Activated CD8-positive, alpha-beta memory T cell treated with anti-CD3 and anti-CD28 coated beads, Interleukin-2, amount 50 U/mL, for 24 hours (primary cell): ENCODE measurements around the gene COL11A2.
A peak's percentile ranks its signal among the peaks of the same experiment; 100 is the strongest.
"Not testable (repeated sequence)": the region's sequence is repeated elsewhere in the genome, so short reads cannot be mapped to it uniquely, and the experiment has no call there.

Experiments
- DNase-seq: peaks from one replicate; pipeline ENCODE4 v3.0.0-alpha.2; 2020; ENCODE audit errors: extremely low read depth

Gene COL11A2

DNA sequence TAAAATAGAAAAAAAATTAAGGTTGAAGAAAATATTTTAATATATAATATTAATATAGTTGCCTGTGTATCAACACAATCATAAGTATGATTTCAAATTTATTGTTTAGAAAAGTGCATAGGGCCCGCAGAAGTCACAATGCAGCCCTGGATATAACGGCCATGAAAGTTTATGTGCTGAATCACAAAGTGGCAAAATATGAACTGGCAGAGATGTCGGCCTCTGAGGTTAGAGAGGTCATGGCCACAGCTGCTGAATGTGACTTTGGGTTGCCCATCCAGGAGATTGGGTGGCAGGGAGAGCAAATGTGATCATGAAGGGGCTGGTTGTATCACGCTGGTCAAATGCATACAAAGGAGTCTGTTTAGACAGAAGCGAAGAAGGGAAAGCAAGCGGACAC, 35.7 kb downstream of the COL11A2 start:
- no peak for DNase-seq

DNA sequence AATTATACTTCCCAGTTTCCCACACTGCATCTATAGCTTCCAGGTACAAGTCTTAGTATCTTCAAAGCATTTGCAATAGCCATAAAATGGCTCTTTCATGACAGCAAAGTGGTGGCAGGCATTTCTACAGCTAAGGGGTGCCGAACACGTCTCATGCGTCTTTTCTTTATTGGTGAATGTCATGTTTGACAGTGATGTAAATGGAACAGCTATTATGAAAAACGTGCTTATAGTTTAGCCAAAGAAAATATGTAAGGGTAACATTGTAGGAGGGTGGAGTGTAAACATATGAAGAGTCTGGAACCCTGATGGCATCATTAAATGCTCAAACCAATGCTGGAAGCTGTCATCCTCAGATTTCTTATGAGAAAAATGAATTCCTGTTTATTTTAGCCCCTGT, 37.9 kb downstream of the COL11A2 start:
- no peak for DNase-seq

DNA sequence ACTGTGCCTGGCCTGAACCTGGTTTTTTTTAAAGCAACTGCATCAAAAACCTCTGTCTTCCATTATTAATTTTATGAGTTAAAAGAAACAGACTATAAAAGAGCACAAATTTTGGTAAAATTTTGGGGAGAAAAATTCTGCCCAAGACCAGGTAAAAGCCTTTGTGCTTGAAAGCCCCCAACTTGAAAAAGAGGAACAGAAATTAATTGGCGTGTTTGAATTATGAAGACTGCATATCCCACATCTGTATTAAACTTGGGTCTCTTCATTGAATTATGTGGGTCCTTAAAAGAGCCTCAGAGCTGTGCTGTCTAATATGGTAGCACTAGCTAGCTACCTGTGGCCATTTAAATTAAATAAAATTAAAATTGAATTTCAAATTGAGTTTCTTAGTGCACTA, 41.2 kb downstream of the COL11A2 start:
- DNase-seq = no peak

DNA sequence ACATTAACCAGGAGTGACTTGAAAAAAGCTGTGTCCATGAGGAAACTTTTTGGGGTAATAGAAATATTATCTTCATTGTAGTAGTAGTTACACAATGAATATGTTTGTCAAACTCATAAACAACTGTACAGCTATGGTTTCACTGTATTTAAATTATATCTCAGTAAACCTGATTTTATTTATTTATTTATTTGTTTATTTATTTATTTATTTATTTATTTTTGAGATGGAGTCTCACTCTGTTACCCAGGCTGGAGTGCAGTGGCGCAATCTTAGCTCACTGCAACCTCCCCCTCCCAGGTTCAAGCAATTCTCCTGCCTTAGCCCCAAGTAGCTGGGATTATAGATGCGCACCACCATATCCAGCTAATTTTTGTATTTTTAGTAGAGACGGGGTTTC, 41.7 kb downstream of the COL11A2 start:
- DNase-seq = not testable (repeated sequence)

DNA sequence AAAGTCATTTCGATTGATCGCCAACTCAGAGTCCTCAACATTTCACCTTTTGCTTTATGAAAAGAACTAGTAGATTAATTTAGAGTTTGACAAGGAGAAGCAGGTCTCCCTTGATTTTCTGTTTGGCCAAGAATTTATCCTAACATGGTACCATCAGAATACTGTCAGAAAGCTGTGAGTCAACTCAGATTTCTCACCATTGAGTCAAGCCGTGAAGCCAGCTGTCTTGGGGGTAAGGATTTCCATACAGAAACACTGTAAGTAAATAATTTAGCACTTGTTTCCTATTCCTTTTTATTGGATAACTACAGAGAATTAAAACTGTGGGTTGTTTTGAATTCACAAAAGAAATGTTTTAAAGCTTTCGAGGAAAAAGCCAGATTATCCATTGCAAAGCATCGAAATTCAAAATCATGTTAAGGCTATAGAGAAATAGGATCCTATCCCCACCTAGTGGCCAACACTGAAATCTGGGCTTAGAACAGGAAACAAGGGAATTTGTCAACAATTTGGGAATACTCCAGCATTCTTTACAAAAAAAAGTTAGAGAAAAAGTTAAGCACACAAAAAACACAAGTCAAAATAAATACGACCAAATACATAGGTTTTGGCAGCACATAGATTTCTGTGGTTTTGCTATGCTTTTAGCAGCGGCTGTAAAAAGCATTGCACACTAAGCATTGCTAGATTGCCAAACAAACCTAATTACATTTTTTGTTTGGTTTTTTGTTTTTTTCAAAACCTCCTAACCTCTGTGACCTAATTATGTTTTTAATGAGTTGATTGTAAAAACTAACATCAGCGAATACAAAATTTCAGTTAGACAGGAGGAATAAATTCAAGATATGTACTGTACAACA, 44.2 kb downstream of the COL11A2 start:
- no peak for DNase-seq

DNA sequence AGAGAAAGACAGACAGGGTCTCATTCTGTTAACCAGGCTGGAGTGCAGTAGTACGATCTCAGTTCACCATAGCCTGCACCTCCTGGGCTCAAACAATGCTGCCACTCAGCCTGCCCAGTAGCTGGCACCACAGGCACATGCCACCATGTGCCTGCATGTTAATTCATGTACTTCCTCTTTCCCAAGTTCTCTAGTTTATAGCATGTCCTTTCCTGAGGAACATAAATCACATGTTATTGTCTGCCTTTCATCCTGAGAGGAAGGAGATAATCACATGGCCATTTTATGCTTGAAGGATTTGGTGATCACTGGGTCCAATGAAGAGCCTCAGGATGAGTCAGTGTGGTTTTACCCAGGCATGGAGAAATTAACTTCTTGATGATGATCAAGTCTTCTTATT, 47.9 kb downstream of the COL11A2 start:
- DNase-seq = no peak

DNA sequence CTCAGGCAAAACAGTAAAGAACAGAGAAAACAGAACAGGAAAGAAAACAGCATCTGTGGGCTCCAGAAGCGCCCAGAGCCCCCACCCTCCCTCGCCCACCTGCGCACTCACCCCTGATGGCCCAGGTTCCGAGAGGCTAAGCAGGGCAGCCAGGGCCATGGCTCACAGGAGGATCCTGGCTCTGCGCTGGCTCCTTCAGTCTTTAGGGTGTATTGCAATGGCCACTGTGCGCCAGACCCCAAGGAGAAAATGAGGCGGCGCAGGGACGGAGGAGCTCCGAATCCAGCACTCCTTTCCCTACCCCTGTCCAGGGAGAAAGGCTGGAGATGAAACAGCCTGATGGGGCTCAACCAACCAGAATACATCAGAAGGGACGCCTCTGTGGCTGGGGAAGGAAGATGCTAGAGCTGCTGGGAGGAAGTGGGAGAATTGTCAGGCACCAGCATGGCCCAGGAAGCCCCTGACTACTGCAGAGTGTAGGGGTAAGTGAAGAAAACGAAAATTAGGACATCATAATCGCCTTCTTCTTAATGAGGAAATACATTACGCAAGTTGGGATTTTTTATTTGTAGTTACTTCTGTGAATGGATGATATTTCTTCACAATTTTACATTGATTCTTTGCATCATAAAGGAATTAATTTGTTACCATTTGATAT, 49.0 kb downstream of the COL11A2 start:
- DNase-seq = no peak

DNA sequence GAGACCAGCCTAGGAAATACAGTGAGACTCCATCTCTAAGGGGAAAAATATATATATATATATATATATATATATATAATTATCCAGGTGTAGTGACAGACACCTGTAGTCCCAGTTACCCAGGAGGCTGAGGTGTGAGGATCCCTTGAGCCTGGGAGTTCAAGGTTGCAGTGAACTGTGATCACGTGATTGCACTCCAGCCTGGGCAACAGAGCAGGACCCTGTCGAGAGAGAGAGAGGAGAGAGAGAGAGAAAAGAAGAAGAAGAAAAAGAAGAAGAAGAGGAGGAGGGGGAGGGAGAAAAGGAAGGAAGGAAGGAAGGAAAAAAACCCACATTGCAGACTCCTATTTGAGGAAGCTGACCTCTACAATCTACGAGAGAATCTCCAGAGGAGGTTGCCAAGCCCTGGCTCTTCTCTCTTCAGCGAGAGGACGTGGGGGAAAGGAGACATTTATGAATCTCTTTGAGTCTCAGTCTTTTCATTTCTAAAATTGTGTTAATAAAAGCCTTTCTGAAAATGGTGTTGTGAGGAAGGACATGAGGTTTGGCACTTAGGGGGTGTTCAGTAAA, 49.7 kb downstream of the COL11A2 start:
- DNase-seq = no peak

DNA sequence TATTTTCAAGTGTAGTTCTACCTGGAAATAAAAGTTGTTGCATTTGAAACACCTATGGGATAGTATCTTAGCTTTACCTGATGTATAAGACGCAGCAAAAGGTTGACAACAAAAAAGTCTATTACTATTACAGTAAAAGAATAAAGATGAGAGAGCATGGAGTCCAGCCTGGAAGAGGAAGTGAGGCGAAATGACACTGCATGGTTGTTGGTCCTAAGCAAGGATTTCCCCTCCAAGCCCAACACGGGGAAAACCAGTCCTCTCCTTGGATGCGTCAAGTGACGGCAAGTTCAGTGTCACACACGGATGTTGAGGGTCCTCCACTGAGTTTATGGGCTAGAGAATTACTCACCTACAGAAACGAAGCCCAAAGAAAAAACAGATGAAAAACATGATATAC, 51.7 kb downstream of the COL11A2 start:
- DNase-seq = no peak

DNA sequence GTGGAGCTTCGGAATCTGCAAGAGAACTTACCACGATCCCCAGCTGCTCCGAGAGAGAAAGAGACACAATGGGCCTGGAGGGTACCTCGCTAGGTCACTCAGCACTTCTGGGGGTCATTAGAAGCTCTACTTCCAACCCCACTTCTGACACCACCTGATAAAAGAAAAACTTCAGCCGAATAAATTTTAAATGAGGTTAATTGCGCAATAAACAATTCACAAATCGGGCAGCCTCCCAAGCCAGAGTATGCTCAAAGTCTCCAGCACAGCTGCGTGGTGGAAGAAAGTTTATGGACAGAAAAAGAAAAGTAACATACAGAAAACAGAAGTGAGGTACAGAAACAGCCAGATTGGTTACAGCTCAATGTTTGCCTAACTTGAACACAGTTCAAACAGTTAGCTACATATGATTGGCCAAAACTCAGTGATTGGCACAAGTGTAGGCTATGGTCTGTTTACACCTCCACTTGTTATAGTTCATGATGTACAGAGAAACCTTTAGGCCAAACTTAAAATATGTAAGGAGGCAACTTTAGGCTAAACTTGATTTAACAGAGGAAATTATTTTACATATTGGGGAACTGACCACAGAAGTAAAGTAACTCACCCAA, 52.6 kb downstream of the COL11A2 start:
- no peak for DNase-seq

DNA sequence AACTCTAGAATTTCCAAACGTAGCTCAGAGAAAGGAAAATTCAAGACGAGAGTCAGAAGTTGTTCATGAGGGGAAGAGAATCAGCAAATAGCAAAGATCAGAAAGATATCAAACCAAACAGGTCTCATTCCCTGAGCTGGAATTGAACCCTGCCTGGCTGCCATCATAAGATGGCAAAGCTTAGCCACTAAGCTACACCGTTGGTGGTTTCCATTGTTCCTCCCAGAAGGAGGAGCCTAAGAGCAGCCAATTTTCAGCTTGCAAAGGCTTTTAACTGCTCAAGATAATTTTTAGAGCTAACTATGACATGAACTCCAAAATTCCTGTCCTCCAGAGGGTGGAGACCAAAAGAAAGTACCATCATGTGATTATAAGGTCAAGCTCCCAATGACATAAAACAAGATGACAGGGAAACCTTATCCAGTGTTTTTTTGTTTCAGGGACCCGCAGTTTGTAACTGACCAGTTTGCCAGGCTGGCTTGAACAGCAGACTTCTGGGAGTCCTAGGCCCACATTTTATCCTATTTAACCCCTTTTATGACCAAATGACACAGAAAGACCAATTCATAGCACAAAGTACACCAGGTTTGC, 55.9 kb downstream of the COL11A2 start:
- DNase-seq = no peak

DNA sequence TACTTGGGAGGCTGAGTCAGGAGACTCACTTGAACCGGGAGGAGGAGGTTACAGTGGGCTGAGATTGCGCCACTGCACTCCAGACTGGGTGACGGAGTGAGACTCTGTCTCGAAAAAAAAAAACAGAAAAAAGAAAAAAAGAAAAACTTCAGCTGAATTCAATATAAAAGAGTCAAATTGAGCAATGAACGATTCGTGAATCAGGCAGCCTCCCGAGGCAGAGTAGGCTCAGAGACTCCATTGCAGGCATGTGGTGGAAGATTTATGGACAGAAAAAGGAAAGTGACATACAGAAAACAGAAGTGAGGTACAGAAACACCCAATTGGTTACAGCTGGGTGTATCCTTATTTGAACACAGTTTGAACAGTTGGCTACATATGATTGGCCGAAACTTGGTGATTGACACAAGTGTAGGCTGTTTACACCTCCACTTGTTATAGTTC, 60.2 kb downstream of the COL11A2 start:
- DNase-seq = no peak

DNA sequence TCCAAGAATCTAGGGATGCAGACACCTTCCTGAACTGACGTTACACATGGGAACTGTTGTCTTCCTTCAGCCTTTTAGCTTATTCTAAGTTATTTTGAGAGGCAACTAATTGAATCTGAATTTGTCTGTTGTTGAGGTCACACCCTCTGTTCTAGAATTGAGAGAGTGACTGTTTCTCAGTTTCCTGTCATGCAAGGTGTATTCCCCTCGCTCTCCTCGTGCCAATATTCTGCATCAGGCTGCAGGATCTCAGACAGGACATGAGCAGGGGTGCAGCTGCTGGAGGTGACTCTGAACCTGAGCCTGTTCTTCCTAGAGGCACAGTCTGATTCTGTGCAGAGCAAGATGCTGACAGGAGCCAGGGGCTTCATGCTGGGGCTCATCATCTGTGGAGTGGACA, 63.9 kb downstream of the COL11A2 start:
- DNase-seq = no peak

DNA sequence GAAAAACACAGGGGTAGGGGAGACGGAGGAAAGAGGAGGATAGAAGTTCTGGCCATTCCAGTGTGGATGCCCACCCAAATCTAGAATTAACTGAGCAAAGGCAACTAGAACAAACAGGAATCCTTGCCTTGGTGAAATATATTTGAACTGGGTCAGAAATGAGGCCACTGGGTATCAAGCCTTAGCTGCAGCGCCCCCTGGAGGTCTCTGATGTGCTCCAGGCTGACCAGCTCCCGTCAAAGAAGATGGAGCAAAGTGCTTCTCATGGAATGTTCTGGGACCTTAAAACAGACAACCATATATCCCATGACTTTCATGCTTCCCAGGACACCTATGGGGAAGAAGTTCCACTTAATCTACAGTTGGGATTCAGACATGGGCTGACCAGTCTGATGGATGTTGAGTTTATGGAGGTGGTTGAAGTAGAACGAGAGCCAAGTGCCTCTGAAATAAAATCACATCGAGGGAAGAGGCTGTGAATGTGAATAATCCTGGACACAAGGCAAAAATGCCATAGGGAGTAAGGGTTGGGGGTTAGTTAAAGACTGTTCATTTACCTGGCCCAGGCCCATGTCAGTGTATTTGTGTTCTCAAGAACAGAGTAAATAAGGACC, 66.1 kb downstream of the COL11A2 start:
- peak; percentile 36 for DNase-seq

DNA sequence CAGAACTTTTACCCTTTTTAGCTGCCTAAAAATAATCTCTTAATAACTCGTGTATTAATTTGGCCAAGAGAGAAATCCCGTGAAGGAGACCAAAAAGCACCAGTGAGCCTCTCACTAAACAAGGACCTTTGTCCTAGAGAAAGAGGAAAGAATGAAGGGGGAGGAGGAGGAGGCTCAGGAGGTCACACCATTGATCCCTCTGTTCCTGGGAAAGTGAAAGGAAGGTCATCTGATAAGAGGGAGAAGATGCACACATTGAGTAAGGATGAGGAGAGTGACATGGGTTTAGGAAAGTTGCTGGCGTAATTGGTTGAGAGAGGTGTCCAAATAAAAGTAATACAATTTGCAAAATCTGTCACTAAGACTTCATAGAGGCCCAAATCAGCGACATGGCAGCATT, 67.3 kb downstream of the COL11A2 start:
- DNase-seq = no peak

DNA sequence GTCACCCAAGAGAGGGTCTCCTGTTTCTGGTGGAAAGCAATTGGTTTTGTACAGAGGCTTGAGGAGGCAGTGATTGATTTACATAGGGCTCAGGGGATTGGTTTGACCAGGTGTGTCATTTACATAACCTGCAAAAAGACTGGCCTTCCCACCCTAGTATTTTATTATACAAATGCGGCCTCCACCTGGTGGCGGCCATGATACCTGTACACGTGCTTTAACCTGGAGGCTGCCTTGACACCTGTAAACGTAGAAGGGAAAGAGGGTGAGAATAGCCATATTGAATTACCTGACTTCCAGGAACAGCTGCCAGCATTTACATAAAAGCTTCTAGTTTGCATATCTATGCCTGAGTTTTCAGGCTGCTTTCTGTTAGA, 67.8 kb downstream of the COL11A2 start:
- DNase-seq = no peak

DNA sequence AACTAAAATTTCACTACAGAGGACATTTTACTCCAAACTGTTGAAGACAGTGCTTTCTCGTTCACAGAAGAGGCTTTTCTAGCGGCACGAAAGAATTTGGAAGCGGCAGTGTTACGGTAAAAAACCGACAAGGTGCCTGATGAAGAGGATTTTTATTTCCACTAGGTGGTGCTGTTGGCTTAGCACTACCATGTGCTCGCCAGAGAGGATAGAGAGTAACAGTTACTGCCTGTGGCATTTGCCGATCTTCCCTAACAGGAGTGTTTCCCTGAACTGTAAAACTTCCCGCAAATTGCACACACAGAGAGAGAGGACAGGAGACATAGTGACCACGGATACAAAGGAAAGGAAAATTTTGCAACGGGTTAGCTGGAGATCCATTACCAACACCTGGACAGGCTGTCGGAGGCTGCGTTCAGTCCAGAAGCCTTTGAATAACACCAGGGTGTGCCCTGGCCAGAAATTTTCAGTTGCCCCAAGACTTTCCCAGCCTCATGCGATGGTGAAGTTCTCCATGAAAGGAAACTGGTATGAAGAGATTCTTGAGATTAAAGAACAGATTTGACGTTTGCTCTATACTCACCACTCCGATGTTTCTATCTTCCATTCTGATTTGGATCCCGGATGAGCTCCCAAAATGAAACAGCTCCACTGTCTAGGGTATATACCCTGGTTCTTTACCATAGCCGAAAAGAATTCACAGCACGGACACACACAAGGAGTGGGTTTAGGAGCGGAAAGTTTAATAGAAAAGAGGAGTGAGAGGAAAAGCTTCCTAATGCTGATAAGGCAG, 68.3 kb downstream of the COL11A2 start:
- no peak for DNase-seq

DNA sequence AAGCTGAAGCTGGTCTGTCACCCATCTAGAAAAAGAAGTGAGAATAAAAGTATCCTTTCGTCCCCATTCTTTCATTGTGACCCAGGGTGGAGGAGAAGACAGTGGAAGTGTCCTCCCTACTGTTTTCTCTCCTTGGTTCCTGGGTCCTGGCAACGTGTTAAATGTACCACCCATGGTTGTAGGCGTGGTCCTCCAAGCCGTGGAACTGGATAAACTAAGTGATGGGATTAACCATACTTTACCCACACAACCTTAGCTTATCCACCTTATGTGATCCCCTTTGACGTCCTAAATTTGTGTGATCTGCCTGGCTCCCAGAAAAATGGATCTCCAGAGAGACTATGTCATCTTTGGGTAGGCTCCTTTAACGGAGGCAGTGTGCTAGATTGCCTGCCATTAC, 69.1 kb downstream of the COL11A2 start:
- no peak for DNase-seq

DNA sequence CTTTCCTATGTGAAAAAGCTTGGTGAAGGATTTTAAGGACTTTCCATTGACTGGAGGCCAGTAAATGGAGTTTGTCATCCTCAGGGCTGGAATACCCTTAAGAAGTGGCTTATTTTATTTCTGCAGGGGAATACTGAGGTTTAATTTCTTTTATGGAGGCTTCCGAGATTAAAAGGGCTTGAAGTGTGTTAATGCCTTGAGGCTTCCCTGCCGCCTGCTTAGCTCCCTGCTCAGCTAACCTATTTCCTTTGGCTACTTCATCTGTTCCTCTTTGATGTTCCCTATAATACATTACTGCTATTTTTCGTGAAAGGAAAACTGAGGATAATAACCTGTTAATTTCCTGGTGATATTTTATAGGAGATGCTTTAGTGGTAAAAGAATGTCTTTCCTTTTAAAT, 72.3 kb downstream of the COL11A2 start:
- DNase-seq = no peak

DNA sequence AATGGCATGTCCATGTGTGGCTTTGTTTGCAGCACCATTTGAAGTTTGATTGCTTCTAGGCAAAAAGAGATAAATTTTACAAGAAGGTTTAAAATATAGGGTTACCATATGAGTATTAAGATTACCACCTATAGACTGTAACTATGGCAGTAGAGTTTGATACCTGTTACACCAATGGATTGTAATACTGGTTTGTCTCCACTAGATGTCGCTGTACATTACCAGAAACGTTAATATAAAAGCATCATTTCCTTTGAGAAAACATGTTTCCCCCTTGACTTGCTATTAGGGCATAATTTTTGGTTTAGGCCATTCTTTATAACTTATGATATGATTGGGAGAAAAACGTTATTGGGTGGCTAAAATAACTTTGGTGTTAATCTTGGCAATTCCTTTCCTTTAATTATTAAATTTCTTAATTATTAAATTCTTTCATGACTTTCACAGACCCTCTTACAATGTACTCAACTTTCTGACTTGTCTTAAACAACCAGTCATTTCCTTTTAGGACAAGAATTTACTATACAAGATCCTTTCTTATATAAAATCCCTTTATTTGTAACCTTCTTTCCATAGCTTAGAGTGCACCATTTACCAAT, 73.6 kb downstream of the COL11A2 start:
- no peak for DNase-seq
